HCT116 (cell line): ENCODE measurements around the gene DLK1. TPM values are rescaled to one million over a fixed set of nuclear protein-coding genes. Genes with fewer than 3 reads are reported as not detected.

Experiments used
- ATAC-seq: fragments of 200-7000 bp; cut with Tn5 transposase; 2 replicates; pipeline ENCODE4 v1.9.1; 2020; ENCODE audit warnings: mild to moderate bottlenecking, moderate library complexity
- BruUV-seq: library from RNA; stranded (reverse); fragments of 400-500 nt; replicated peaks from 2 replicates; lab custom pipeline; 2021; lab: Mats Ljungman, UMichigan
- CTCF ChIA-PET: fragments of 300-600 bp; sonication (Branson Sonifier 250); formaldehyde crosslinking; loops from one replicate; lab custom pipeline; 2021; ENCODE audit warnings: antibody characterized with exemption; lab: Charles Lee
- POLR2A ChIA-PET: fragments of 300-600, 350-600 bp; sonication (Branson Sonifier 250); formaldehyde crosslinking; loops from one replicate; lab custom pipeline; 2021; ENCODE audit warnings: antibody characterized with exemption; lab: Charles Lee
- RAD21 ChIA-PET, 2 experiments: fragments of 300-600 bp; sonication (Branson Sonifier 250); formaldehyde crosslinking; loops; one replicate each; lab custom pipeline; 2023; ENCODE audit warnings: low total read pairs in 2 of 2; ENCODE audit not compliant: uncharacterized antibody in 2 of 2, unreplicated experiment in 2 of 2, low non-redundant PET in 1 of 2; lab: Charles Lee
- DNase-seq: peaks from one replicate; pipeline ENCODE4 v3.0.0-alpha.2; 2010; ENCODE audit warnings: low read depth, low spot score
- H2AFZ ChIP-seq: fragments of 200-600 bp; shearing (Covaris generic), sonication (generic); 2 replicates; pipeline ENCODE4 v1.6.1; 2017; ENCODE audit warnings: low read depth, mixed run types, mixed read lengths, antibody characterized with exemption, low read length; ENCODE audit not compliant: poor library complexity, severe bottlenecking
- H3K27ac ChIP-seq: 2 replicates; pipeline ENCODE4 v1.5.1; 2012; ENCODE audit warnings: low read depth, low read length
- H3K27me3 ChIP-seq: fragments of 200-600 bp; sonication (generic); 2 replicates; pipeline ENCODE4 v1.6.1; 2016; ENCODE audit warnings: mixed run types, low read length, mixed read lengths; ENCODE audit not compliant: insufficient read depth
- H3K36me3 ChIP-seq, 2 experiments: fragments of 200-500 bp in 1 of 2; fragments of 200-600 bp in 1 of 2; sonication (Bioruptor generic) in 1 of 2; sonication (generic) in 1 of 2; 2 replicates each; pipeline versions ENCODE4 v1.5.1 to v1.6.1; 2014 to 2016; ENCODE audit warnings: low read length in 2 of 2, inconsistent platforms in 1 of 2, mixed read lengths in 1 of 2, mixed run types in 1 of 2; ENCODE audit not compliant: insufficient read depth in 2 of 2, control insufficient read depth in 1 of 2
- H3K4me1 ChIP-seq, 2 experiments: fragments of 200-600 bp in 1 of 2; sonication (generic) in 1 of 2; 2 replicates each; pipeline versions ENCODE4 v1.5.1 to v1.6.1; 2012 to 2017; ENCODE audit warnings: low read length in 2 of 2, inconsistent platforms in 1 of 2, mild to moderate bottlenecking in 1 of 2, mixed read lengths in 1 of 2, mixed run types in 1 of 2, moderate library complexity in 1 of 2; ENCODE audit not compliant: insufficient read depth in 2 of 2, control insufficient read depth in 1 of 2
- H3K4me2 ChIP-seq: fragments of 200-600 bp; sonication (generic); 2 replicates; pipeline ENCODE4 v1.6.1; 2017; ENCODE audit warnings: mixed run types, low read length, mixed read lengths
- H3K4me3 ChIP-seq, 2 experiments: fragments of 200-600 bp in 1 of 2; sonication (generic) in 1 of 2; replicated peaks in 1 of 2; 2 replicates each; pipeline ENCODE4 v1.5.1; 2011 to 2016; ENCODE audit warnings: low read length in 2 of 2, control low read depth in 1 of 2, low read depth in 1 of 2, mild to moderate bottlenecking in 1 of 2, mixed read lengths in 1 of 2, mixed run types in 1 of 2
- H3K79me2 ChIP-seq: fragments of 200-600 bp; sonication (generic); 2 replicates; pipeline ENCODE4 v1.6.1; 2017; ENCODE audit warnings: mild to moderate bottlenecking, mixed run types, low read length, moderate library complexity, mixed read lengths; ENCODE audit not compliant: insufficient read depth
- H3K9ac ChIP-seq: fragments of 200-600 bp; sonication (generic); 2 replicates; pipeline ENCODE4 v1.6.1; 2016; ENCODE audit warnings: low read length, mixed read lengths
- H3K9me2 ChIP-seq: fragments of 200-600 bp; sonication (generic), shearing (Covaris generic); 2 replicates; pipeline ENCODE4 v1.6.1; 2017; ENCODE audit warnings: mixed run types, mild to moderate bottlenecking, moderate library complexity; ENCODE audit not compliant: insufficient read depth
- H3K9me3 ChIP-seq, 2 experiments: fragments of 200-500 bp in 1 of 2; fragments of 200-600 bp in 1 of 2; sonication (Bioruptor generic) in 1 of 2; sonication (generic) in 1 of 2; 2 replicates each; pipeline ENCODE4 v1.6.1; 2014 to 2017; ENCODE audit warnings: low read length in 2 of 2, mixed read lengths in 2 of 2, inconsistent platforms in 1 of 2, low read depth in 1 of 2, mild to moderate bottlenecking in 1 of 2, mixed run types in 1 of 2, moderate library complexity in 1 of 2; ENCODE audit not compliant: control insufficient read depth in 1 of 2, insufficient read depth in 1 of 2
- H4K20me1 ChIP-seq: fragments of 200-600 bp; sonication (generic), shearing (Covaris generic); 2 replicates; pipeline ENCODE4 v1.6.1; 2017; ENCODE audit warnings: mixed run types, mild to moderate bottlenecking, moderate library complexity; ENCODE audit not compliant: insufficient read depth
- ATF3 ChIP-seq: IDR thresholded peaks from 2 replicates; pipeline ENCODE4 v1.6.1; 2012
- CEBPB ChIP-seq: IDR thresholded peaks from 2 replicates; pipeline ENCODE4 v1.6.1; 2012; ENCODE audit warnings: low read depth
- CTCF ChIP-seq, 3 experiments: fragments of 200-600 bp in 1 of 3; sonication (generic) in 1 of 3; IDR thresholded peaks in 2 of 3; conservative IDR thresholded peaks in 1 of 3; 2 replicates each; pipeline ENCODE4 v1.5.1; 2012 to 2017; ENCODE audit warnings: low read depth in 2 of 3, low read length in 2 of 3, antibody characterized with exemption in 1 of 3, borderline replicate concordance in 1 of 3, control low read depth in 1 of 3, mild to moderate bottlenecking in 1 of 3, mixed read lengths in 1 of 3, mixed run types in 1 of 3, moderate library complexity in 1 of 3; ENCODE audit not compliant: insufficient read depth in 1 of 3
- EGR1 ChIP-seq: IDR thresholded peaks from 2 replicates; pipeline ENCODE4 v1.6.1; 2012; ENCODE audit warnings: low read depth
- ELF1 ChIP-seq: IDR thresholded peaks from 2 replicates; pipeline ENCODE4 v1.6.1; 2012; ENCODE audit warnings: low read depth, borderline replicate concordance
- EZH2 ChIP-seq: fragments of 200-600 bp; sonication (generic); IDR thresholded peaks from 2 replicates; pipeline ENCODE4 v1.6.1; 2017; ENCODE audit warnings: antibody characterized with exemption, mixed run types
- EZH2phosphoT487 ChIP-seq: fragments of 200-600 bp; IDR thresholded peaks from 2 replicates; pipeline ENCODE4 v1.6.1; 2018; ENCODE audit warnings: antibody characterized with exemption, borderline replicate concordance
- FOSL1 ChIP-seq: IDR thresholded peaks from 2 replicates; pipeline ENCODE4 v1.6.1; 2012; ENCODE audit warnings: low read depth
- MAX ChIP-seq: IDR thresholded peaks from 2 replicates; pipeline ENCODE4 v1.6.1; 2012
- POLR2A ChIP-seq: IDR thresholded peaks from 2 replicates; pipeline ENCODE4 v1.7.0; 2011; ENCODE audit warnings: borderline replicate concordance; ENCODE audit not compliant: insufficient read depth, insufficient read length; ENCODE audit errors: extremely low read depth
- POLR2AphosphoS5 ChIP-seq: IDR thresholded peaks from 2 replicates; pipeline ENCODE4 v1.6.1; 2011; ENCODE audit warnings: mild to moderate bottlenecking, low read depth, low read length, moderate library complexity
- RAD21 ChIP-seq: IDR thresholded peaks from 2 replicates; pipeline ENCODE4 v1.6.1; 2012; ENCODE audit warnings: low read depth, mild to moderate bottlenecking
- REST ChIP-seq: IDR thresholded peaks from 2 replicates; pipeline ENCODE4 v1.6.1; 2012; ENCODE audit warnings: low read depth
- SIN3A ChIP-seq: IDR thresholded peaks from 2 replicates; pipeline ENCODE4 v1.6.1; 2012; ENCODE audit warnings: low read depth
- SRF ChIP-seq: IDR thresholded peaks from 2 replicates; pipeline ENCODE4 v1.6.1; 2012; ENCODE audit warnings: low read depth
- TCF7L2 ChIP-seq: IDR thresholded peaks from 2 replicates; pipeline ENCODE4 v1.7.0; 2011; ENCODE audit warnings: borderline replicate concordance, inconsistent platforms; ENCODE audit not compliant: insufficient read depth, insufficient read length; ENCODE audit errors: extremely low read depth
- YY1 ChIP-seq: IDR thresholded peaks from 2 replicates; pipeline ENCODE4 v1.6.1; 2011; ENCODE audit warnings: low read length, low read depth, moderate library complexity, mild to moderate bottlenecking; ENCODE audit not compliant: insufficient replicate concordance; ENCODE audit errors: extremely low read depth
- ZBTB33 ChIP-seq: IDR thresholded peaks from 2 replicates; pipeline ENCODE4 v1.6.1; 2011; ENCODE audit warnings: mild to moderate bottlenecking, low read length, moderate library complexity; ENCODE audit not compliant: insufficient replicate concordance; ENCODE audit errors: extremely low read depth
- ZFX ChIP-seq: fragments of 450-650 bp; IDR thresholded peaks from 2 replicates; pipeline ENCODE4 v1.6.1; 2017
- intact Hi-C: fragments of 100-400 bp; cut with micrococcal nuclease; formaldehyde crosslinking; loops from 2 replicates; pipeline ENCODE4 v1.10.0; 2022
- total RNA-seq: library from RNA; stranded (reverse); gene quantifications from one replicate; pipeline ENCODE4 v1.2.1, GENCODE V29; 2021; ENCODE audit not compliant: unreplicated experiment

The DLK1 gene
- total RNA-seq, 1 experiment from 2014 or later = 1.5 TPM

- no peak for ATAC-seq
- H3K9ac ChIP-seq = no peak overlapping the region
These were observed 24.3 kb downstream of the DLK1 start for GRCh38 chr14:100750762-100751699.

More at GRCh38 chr14:100750762-100751699, 24.3 kb downstream of the DLK1 start:
- ChIA-PET CTCF (no interaction called here), POLR2A (no interaction called here), RAD21 (no interaction called here)
- no peak for DNase-seq
- Histone ChIP-seq H4K20me1 (no peaks in the 10 kb centered on the region), H3K27ac (no peak overlapping the region), H3K27me3 (no peaks in the 10 kb centered on the region), H3K4me3 (no peak overlapping the region), H3K36me3 (no peaks in the 10 kb centered on the region), H2AFZ (no peak overlapping the region), H3K79me2 (no peaks in the 10 kb centered on the region), H3K4me1 (peaks cover 5 to 26% of the 10 kb centered on the region in 2 experiments; a peak in 3 of 4 replicates)
- BruUV-seq = no TSS peak
- TF ChIP-seq POLR2A = no peak
- no peak for TF ChIP-seq FOSL1
- no peak for TF ChIP-seq SRF
- no peak for TF ChIP-seq MAX
- no peak for TF ChIP-seq SIN3A
- TF ChIP-seq CTCF (IDR thresholded peaks at IDR 0.05 in 2 of 3, conservative IDR thresholded peaks at IDR 0.05 in 1 of 3; ENCODE audit: borderline replicate concordance in 1 of 3, insufficient read depth in 1 of 3, low read depth in 2 of 3, low read length in 2 of 3) = no peak
- no peak for TF ChIP-seq ELF1
- TF ChIP-seq POLR2AphosphoS5 = no peak
- no peak for TF ChIP-seq EZH2phosphoT487
- TF ChIP-seq ZBTB33 = no peak
- no peak for TF ChIP-seq REST
- TF ChIP-seq EZH2 = no peak
- no peak for TF ChIP-seq RAD21
- no peak for TF ChIP-seq EGR1
- no peak for TF ChIP-seq ZFX
- TF ChIP-seq ATF3 = no peak
- no peak for TF ChIP-seq TCF7L2
- no peak for TF ChIP-seq CEBPB
- no peak for TF ChIP-seq YY1
- TF ChIP-seq, all 23 proteins: peak for 0
- Histone ChIP-seq H3K4me2 (no peak overlapping the region), H3K9me3 (no peaks in the 10 kb centered on the region; a peak in 1 of 4 replicates), H3K9me2 (no peaks in the 10 kb centered on the region)
- intact Hi-C loops = no loop called here
